IMR-90 (cell line): ENCODE results near the gene PCNX2.

Source experiments
- RAD21 ChIP-seq: IDR thresholded peaks from 2 replicates; pipeline ENCODE4 v1.6.1; 2012; ENCODE audit warnings: low read length, improper control_type of control experiment
- TF ChIP-seq, protein P1 (sequence below): conservative IDR thresholded peaks from 2 replicates; pipeline ENCODE4 v1.5.1; 2012; ENCODE audit warnings: mild to moderate bottlenecking, low read depth, low read length, improper control_type of control experiment

DNA sequence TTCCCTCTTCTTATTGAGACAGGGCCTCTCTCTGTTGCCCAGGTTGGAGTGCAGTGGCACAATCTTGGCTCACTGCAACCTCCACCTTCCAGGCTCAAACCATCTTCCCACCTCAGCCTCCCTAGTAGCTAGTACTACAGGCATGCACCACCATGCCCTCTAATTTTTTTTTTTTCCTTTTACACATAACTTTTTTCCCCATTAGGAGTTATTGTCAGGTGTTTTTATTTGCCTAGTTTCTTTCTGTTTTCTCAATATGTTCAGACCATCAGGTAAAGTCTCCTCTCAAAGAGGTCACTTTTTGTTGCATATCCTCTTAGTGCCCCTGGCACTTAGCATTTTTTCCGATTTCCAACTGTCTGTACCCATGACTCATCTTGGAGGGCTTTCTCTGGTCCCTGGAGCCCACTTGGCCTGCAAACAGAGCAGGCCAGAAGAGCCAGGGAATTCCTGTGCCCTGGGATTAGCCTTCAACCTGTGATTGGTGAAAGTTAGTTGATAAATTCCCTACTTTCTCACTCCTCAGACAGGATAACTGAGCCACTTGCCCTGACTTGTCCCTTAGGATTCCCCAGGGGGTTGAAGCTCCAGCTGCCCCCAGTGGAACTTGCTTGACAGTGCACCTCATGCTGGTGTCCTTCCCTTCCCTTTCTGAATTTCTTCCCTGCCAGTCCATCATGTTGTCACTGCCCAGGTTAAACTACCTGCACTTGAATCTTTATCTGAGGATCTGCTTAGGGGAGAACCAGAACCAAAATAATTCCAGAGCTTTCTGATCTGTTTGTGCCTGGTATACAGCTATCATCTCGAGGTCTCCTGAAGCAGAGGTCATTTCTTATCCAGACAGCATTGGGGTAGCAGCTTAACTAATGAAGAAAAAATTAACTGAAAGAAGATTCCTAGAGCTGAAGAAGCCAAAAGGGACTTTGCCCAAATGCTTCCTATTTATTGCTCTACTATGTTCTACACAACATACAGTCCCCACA lies 342.7 kb downstream of the PCNX2 start:
- TF ChIP-seq, protein P1, sequence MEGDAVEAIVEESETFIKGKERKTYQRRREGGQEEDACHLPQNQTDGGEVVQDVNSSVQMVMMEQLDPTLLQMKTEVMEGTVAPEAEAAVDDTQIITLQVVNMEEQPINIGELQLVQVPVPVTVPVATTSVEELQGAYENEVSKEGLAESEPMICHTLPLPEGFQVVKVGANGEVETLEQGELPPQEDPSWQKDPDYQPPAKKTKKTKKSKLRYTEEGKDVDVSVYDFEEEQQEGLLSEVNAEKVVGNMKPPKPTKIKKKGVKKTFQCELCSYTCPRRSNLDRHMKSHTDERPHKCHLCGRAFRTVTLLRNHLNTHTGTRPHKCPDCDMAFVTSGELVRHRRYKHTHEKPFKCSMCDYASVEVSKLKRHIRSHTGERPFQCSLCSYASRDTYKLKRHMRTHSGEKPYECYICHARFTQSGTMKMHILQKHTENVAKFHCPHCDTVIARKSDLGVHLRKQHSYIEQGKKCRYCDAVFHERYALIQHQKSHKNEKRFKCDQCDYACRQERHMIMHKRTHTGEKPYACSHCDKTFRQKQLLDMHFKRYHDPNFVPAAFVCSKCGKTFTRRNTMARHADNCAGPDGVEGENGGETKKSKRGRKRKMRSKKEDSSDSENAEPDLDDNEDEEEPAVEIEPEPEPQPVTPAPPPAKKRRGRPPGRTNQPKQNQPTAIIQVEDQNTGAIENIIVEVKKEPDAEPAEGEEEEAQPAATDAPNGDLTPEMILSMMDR = peak; percentile 57
- TF ChIP-seq RAD21 = peak; percentile 50
